ENCODE measurements around the gene CADPS2. TPM values are rescaled to one million over a fixed set of nuclear protein-coding genes. Genes with fewer than 3 reads are reported as not detected.
"Not testable (repeated sequence)": the region's sequence is repeated elsewhere in the genome, so short reads cannot be mapped to it uniquely, and the experiment has no call there.

CADPS2 gene
- total and polyA plus RNA-seq, 7 donors: 1.5 to 3.6 (median 2.1) TPM

GRCh38 chr7:122845286-122845685 is 41.0 kb downstream of the CADPS2 start:
- Histone ChIP-seq H3K4me1 (no peaks in the 10 kb centered on the region), H3K36me3 (ENCODE audit: insufficient read depth in 1 of 2, low read depth in 1 of 2) (no peaks in the 10 kb centered on the region), H3K27ac (no peak overlapping the region), H3K4me3 (no peak overlapping the region), H3K9me3 (no peaks in the 10 kb centered on the region), H3K27me3 (ENCODE audit: insufficient read depth in 3 of 3, low read length in 2 of 3) (no peaks in the 10 kb centered on the region)
- 48 to 67% (median 65%) methylated on average over 3 of the region's 3 CpGs for WGBS, 3 donors
- intact Hi-C loops (cut with DNase I): no loop called here
- TF ChIP-seq CTCF (IDR thresholded peaks at IDR 0.05): no peak
- no peak for DNase-seq
- ATAC-seq: no peak

GRCh38 chr7:122844191-122844988 is 41.9 kb downstream of the CADPS2 start:
- H3K9me3 ChIP-seq: no peaks in the 10 kb centered on the region
- no peaks in the 10 kb centered on the region for H3K36me3 ChIP-seq (ENCODE audit: insufficient read depth in 1 of 2, low read depth in 1 of 2)
- H3K27me3 ChIP-seq (ENCODE audit: insufficient read depth in 3 of 3, low read length in 2 of 3): no peaks in the 10 kb centered on the region
- no peak for TF ChIP-seq CTCF (IDR thresholded peaks at IDR 0.05)
- 78 to 84% (median 78%) methylated on average over 3 of the region's 3 CpGs for WGBS, 3 donors
- no peak for DNase-seq
- intact Hi-C loops (cut with DNase I): no loop called here
- ATAC-seq: no peak
- H3K27ac ChIP-seq: no peak overlapping the region
- no peak overlapping the region for H3K4me3 ChIP-seq
- H3K4me1 ChIP-seq: no peaks in the 10 kb centered on the region

- no peak for TF ChIP-seq CTCF (IDR thresholded peaks at IDR 0.05)
- Histone ChIP-seq H3K4me3 (no peak overlapping the region), H3K27me3 (ENCODE audit: insufficient read depth in 3 of 3, low read length in 2 of 3) (no peaks in the 10 kb centered on the region), H3K36me3 (ENCODE audit: insufficient read depth in 1 of 2, low read depth in 1 of 2) (no peaks in the 10 kb centered on the region), H3K4me1 (no peaks in the 10 kb centered on the region), H3K9me3 (no peaks in the 10 kb centered on the region), H3K27ac (no peak overlapping the region)
- 84 to 92% (median 92%) methylated on average over 1 of the region's 1 CpG for WGBS, 3 donors
- no peak for DNase-seq
- no peak for ATAC-seq
- intact Hi-C loops (cut with DNase I): no loop called here
Measured at GRCh38 chr7:122842971-122843370, 43.3 kb downstream of the CADPS2 start.

GRCh38 chr7:122836286-122836685 is 50.0 kb downstream of the CADPS2 start:
- H3K9me3 ChIP-seq; DNase-seq; H3K4me3 ChIP-seq; ATAC-seq; intact Hi-C loops (cut with DNase I); H3K27ac ChIP-seq; H3K27me3 ChIP-seq (ENCODE audit: insufficient read depth in 3 of 3, low read length in 2 of 3); H3K36me3 ChIP-seq (ENCODE audit: insufficient read depth in 1 of 2, low read depth in 1 of 2); H3K4me1 ChIP-seq: not testable (repeated sequence)
- 73 to 85% (median 79%) methylated on average over 2 of the region's 2 CpGs for WGBS, 3 donors

GRCh38 chr7:122834571-122834942 is 51.7 kb downstream of the CADPS2 start:
- H3K9me3 ChIP-seq; H3K36me3 ChIP-seq (ENCODE audit: insufficient read depth in 1 of 2, low read depth in 1 of 2); ATAC-seq; H3K27me3 ChIP-seq (ENCODE audit: insufficient read depth in 3 of 3, low read length in 2 of 3); DNase-seq; intact Hi-C loops (cut with DNase I); H3K4me1 ChIP-seq; H3K27ac ChIP-seq; H3K4me3 ChIP-seq: not testable (repeated sequence)
- 50 to 59% (median 53%) methylated on average over 6 to 9 of the region's 9 CpGs for WGBS, 3 donors

All from psoas muscle (tissue), 8 donors.